NCI-H146 treated with DMSO at 0.1 percent for 48 hours (cell line): ENCODE results near the gene MTPN.

Source experiments
- DNase-seq: peaks from one replicate; lab custom pipeline; 2025; ENCODE audit not compliant: unreplicated experiment; lab: John Stamatoyannopoulos, UW

MTPN gene

DNA sequence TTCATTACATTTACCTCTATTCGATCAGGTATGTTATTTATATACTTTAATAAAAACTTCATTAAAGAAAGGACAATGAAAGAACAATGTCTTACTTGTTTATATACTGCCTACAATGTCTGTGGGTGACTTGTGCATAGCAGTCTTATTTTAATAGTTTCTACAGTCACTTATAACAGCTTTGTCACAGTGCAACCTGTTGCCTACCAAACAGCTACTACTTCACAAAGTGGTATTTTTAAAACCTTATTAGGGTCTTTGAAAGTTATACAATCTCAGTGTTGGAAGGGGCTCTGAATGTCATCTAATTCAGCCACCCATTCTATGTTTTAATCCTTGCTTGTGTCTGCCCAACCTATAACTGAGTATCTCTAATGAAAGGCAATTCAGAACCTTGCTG is 19.0 kb downstream of the MTPN start:
- DNase-seq, result no peak

DNA sequence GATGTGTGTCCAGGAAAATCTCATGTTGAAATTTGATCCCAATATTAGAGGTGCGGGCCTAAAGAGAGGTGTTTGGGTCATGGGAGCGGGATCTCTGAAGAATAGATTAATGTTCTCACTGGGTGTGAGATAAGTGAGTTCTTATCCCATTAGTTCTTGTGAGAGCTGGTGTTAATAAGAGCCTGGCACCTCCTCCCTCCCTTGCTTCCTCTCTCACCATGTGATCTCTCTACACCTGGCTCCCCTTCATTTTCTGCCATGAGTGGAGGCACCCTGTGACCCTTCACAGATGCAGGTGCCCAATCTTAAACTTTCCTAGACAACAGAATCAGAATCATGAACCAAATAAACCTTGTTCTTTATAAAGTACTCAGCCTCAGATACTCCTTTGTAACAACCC is 19.5 kb downstream of the MTPN start:
- DNase-seq, result no peak

DNA sequence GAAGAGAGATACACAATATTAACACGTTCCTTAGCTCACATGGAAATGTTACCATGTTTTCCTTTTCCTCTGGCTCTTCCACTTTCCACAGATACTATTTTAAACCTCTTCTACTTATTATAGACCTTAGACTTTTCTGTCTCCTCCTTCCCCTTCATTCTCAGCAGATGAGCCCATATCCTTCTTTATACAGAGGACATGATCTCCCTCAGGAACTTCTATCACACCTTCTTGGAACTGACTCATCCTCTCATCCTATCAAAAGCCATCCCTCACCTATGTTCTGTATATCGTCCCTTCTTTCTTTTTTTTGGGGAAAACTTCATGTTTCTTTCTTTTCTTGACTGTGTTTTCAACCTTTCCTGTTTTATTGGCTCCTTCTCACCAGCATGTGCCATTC is 20.8 kb downstream of the MTPN start:
- DNase-seq, result no peak

DNA sequence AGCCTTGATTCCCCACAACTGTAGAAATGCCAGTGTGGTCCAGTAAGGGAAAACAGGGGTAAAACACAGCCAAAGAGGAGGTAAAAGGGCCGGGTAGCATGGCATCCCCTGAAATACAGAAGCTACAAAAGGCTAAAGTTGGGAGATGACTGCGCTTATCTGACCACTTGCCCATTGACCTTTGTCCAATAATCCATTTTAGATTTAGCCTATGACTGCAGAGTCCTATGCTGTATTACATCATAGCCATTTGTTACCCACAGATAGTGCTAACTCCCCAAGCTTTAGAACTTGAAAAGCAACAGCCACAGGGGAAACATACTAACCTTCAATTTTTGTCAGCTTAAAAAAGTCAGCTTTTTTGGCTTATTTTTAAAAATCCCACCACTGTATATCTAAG is 26.2 kb downstream of the MTPN start:
- no peak for DNase-seq

DNA sequence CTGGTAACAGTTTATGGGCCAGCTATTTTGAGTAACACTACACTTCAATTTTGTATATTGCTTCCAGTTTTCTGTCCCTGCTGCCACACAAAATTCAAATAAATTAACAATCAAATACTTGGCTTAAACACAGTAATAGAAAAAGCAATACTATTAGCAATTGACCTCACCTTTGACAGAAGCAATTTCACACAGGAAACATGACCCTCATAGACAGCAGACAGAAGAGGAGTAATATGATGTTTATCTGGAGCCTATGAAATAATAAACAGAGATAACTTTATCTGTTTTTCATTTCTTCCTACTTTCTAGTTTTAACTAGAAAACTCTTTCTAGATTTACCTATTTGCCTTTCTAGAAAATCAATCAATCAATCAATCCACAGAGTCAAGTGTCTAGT is 26.7 kb downstream of the MTPN start:
- no peak for DNase-seq

DNA sequence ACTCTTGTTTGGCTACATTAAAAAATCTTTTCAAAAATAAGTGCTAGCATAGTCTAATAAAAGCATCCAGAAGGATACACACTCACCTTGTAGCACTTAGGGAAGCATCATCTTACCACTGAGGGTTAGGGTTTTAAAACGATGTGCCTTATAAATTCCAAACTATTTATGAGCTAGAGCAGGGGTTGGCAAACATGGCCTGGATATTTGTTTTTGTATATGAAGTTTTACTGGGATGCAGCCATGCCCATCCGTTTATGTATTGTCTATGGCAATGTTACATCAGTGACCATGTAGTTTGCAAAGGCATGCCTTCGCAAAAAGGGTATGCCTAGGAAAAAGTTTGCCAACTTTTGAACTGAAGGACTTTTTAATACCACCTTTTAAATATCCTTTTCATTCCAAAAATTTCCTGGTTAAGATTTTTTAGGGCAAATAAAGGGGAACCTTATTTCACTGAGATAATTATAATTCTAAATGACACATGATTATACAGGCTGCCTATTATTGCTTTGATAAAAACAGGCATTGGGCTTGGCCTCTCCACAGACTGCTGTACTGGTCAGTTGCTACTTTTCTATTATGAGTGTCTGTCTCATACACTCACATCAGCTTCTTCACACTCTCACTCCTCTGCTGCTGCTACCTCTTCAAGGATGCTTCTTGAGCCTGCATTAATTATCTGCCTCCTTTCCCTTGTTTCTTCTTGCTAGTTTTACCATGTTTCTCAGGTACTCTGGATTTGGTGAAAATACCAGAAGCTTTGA is 30.7 kb downstream of the MTPN start:
- no peak for DNase-seq

DNA sequence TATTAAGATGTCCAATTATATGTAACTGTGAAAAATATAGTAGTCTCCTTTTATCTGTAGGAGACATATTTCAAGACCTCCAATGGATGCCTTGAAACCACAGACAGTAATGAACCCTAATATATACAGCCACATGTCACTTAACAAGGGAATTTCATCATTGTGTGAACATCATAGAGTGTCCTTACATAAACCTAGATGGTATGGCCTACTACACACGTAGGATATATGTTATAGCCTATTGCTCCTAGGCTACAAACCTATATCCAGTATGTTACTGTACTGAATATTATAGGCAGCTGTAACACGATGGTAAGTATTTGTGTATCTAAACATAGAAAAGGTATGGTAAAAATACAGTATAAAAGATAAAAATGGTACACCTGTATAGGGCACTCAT is 32.4 kb downstream of the MTPN start:
- DNase-seq, result no peak

DNA sequence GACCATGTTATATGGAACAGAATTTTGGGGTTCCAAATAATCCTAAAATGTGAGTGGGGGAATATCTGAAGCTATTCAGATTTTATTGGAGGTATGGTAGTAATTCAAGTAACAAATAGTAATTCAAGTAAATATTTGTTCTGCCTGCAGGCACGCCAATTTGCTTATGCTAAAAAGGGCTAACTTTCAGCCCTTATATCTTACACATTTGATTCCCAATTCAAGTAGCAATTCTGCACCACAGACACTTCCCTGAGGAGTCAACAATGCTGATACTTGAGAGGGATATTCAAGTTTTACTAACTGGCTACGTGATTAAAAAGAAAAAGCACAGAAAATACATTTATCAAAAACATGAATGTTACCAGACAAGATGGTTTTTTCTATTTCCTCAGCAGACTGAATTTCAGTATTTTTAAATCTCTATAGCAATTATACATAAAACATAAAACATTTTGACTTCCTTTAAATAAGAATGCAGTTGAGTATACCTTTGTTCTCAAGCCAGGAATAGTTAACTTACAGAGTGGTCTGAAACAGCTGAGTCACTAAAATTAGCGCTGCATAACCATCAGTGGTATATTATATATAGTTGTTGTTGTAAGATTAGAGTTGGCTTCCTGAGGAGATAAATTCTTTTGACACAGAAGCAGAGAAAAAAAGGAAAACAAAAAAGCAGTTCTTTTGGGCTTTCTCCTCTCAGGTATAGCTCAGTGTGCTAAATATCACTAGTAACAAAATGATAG is 33.9 kb downstream of the MTPN start:
- DNase-seq, result no peak

DNA sequence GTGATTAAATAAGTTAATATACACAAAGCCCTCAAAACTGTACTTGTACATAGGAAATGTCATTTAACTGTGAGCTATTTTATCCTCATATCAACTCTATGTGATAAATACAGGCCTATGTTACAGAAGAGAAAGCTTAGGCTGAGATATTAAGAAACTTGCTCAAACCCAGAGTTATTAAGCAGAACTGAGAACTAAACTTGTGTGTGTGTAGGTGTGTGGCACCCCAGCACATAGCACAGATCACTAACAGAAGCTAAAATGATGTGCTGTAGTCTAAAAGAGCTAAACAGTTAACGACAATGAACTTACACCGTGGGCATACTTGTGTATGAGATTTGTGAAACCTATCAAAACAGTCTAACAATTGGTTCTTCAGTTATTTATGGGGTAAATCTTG is 34.5 kb downstream of the MTPN start:
- DNase-seq, result no peak

DNA sequence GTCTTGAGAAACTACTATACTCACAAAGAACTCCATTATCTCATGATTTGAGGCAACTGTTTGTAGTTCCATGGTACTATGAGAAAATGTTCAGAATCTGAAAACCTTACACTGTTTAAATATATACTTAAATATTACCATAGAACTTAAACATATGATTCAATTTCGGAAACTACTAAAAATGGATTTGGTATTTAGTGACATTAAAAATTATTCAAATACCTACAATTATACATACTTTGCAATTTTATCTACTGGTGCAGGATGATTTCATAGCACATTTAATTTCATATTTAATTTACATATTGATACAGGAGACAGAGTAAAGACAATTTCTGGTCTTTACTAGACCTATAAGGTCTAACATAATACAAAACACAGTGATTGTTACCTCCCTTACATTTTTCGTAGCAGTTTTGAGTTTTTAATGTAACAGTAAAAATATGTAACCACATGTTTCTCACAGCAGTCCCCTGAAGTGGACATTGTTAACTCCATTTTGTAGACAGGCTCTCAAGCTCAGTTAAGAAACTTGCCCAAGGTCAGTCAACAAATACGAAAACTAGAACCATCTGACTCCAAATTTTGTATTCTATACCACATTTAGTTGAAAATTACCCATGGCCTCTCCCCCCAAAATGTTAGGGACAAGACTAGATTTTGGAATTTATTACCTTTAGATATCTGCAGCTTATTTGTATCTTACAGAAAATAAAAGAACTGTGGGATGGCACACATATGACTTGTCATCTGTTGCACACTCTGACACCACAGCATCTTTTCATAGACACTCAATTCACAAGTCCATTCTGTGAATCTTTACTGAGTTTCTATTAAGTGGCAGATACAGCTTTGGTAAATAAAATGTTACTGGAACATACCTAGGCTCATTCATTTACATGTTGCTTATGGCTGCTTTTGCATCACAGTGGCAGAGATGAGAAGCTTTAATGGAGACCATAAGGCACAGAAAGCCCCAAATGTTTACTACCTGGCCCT is 36.8 kb downstream of the MTPN start:
- no peak for DNase-seq

DNA sequence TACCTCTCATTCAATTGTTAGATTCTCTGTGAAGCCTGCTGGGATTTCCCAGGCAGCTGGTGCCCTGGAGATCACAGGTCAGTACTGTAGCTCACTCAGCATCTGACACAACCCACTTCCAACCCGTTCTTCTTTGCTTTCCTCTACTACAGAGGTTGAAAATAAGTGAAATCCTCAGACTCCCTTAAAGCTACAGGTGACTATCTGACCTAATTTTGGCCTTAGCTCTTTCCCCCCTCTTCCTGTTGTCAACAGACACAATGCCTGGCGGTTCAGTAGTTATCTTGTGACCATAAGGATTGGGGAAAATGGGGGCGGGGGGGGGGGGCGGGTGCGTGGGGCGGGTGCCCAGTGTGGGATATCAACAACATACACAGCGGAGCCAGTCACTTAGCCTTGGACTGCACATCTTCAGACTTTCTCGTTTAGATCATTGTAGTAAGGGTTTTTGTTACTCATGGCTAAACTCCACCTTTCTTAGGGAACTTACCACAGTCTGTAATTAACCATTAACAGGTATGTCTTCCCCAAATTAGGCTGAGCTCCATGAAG is 37.8 kb downstream of the MTPN start:
- peak; percentile 20 for DNase-seq

DNA sequence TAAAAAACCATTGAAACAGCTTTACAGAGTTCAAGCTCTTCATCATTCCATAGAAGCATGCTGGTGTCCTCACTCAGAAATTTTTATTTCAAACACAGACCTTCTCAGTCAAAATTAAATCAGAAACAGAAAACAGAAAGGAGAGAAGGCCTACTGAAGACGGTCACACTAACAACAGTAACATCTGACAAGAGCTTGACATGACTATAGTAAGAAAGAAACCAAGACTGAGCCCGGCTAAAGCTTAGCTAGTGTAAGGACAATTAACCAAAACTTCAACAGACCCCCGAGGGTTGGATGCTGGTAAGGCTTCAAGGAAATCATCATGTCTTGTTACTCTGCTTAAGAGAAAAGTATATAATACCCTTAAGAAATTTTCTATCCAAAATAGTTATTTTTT is 38.6 kb downstream of the MTPN start:
- DNase-seq, result no peak

DNA sequence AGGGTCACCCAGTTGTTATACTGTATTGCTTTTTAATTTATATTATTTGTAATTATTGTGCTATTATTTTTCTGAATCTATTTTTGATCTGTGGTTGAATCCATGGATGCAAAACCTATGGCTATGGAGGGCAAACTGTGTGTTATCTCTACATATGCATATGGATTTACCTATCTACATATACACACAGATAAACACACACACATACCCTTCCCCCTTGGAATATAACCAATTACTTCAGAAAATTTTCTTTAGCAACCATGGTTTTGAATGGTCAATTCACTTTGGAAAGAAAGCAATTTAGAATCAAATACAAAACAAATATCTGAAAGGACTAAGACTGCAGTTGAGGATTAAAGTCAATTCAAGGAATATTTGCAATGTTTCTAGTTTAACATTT is 39.1 kb downstream of the MTPN start:
- no peak for DNase-seq

DNA sequence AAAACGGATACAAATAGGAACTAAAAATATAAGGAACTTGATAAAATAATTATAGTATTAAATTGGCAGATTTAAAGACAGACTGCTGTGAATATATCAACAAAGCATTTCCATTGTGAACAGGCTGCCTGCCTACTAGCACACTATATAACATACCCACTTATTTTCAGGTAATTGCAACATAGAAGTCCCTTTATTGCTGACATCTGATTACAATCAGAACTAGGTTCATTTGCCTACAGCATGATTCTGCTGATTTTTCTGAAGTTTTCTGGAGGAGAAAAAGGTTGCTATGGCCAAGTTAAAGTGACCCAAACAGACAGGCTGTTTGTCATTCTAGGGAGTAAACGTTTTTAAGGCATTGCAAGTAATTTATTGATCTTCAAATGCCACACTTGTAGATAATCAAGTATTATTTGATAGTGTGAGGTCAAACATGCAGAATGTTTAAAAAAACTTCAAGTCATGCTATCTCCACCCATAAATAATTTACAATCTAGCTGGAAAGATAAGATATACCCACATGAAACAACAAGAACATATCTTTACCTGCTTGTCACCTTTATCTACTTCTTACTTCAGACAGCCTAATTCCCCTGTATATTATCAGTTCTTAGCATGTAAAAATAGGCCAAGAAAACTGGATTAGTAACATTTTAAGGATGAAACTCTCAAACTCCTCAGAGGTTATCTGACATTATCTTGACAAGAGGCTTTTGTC is 40.5 kb downstream of the MTPN start:
- no peak for DNase-seq

DNA sequence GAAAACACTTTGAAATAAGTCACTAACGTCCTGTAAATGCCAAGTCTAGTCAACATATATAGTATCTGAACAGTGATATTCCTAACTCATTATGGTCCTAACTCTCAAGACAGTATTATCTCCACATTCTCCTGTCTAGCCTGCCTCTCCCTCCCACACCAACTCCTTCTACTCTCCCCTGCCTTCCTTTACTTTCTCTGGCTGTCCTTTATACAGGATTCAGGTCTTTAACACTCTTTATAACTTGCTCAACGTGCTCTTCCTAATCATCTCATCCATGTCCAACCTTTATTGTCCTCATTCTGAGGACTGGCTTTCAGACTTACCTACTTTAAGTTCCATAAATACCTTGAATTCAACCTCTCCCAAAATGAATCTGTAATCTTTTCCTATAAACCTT is 42.5 kb downstream of the MTPN start:
- no peak for DNase-seq

DNA sequence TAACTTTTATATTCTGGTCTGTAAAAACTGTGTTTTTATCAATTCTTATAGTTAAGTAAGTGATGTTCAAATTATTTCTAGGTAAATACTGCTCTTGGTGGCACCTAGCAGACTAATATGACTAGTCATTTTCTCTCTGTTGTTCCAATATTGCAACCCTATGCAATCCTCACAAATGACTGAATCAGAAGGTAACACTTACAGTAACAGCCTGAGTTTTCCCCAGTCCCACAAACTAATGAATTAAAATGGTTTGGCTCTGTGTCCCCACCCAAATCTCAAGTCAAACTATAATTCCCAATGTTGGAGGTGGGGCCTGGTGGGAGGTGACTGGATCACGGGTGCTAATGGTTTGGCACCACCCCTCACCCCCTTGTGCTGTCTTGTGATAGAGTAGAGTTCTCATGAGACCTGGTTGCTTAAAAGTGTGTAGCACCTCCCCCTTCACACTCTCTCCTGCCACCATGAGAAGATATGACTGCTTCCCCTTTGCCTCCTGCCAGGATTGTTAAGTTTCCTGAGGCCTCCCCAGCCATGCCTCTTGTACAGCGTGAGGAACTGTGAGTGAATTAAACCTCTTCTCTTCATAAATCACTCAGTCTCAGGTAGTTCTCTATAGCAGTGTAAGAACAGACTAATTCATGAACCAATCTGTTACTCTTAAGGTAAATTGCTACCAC is 43.5 kb downstream of the MTPN start:
- DNase-seq, result no peak

DNA sequence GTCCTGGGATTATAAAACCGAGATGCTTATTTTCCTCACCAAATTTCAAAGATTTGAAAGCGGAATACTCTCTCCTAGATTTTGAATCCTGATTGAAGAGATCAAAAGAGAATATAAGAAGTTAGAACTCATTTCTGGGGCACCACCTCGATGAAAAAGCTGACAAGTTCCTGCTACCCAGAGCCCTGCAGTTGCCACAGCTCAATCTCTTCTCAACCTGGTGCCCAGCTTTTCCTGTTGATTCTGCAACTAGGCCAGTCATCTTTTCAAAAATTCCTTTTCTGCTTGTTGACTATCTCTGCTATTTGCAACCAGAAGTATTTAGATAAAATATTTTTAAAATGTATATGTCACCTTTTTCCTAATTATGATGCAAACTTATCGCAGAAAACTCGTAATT is 45.0 kb downstream of the MTPN start:
- no peak for DNase-seq

DNA sequence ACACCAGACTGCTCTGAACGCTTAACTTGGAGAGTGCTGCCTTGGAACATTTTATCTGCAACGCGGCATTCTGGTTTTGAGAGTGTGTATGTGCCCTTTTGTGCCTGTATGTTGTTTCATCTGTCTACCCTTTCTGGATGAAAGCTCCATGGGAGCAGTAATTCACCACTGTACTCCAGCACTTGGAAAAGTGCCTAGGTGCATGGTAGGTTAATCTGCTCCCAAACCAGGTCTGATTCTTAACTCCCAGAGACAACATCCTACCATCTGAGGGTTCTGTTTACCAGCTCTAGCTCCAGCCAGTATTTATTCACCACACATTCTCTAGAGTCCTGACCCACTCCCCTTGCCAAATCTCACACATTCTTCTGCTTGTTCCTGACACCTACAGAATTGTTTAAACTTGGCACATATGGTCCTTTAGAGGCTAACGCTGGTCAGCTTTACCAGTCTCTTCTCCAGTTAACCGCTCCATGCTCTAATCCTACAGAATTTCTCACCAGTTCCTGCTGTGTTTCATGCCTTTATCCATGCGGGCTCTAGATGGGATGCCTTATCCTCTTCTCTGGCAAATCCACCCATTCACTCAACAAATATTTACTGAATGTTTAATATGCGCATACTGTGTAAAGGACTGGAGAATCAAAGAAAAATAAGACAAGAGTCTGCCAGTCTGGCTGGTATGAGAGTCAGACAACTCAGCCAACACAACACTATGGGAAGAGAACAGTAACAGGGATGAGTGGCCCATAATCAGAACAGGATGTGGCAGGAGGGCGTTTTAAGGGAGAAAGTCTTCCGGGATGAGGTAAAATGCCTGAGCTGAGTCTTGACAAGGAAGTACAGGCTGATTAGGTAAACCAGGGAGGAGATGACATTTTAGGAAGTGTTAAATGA is 46.3 kb downstream of the MTPN start:
- DNase-seq, result no peak

DNA sequence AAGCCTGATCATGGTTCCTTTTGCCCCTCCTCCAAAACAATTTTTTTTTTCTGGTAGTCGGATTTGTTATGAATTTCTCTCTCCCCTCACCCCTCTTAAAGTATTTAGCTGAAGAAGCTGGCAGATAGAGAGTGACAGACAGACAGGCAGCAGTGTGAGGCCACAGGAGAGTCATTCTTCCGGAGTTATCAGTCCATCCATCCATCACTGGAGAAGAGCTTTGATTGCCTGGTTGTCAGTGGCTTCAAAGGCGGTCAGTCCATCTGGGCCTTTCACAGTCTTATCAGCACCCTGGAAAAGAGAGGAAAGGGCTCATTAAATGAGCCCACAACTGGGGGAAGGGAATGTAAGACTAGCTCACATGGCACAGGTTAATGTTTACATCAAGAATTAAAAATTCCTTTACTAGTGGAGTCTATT is 47.4 kb downstream of the MTPN start:
- no peak for DNase-seq
